HEK293 (cell line): ENCODE results near the gene BMP6.

ENCODE experiments used
- CTCF ChIA-PET: fragments of 350-600 bp; formaldehyde crosslinking; extraction: SDS; loops from one replicate; lab custom pipeline; 2021; ENCODE audit warnings: antibody characterized with exemption; lab: Yijun Ruan, JAX
- POLR2A ChIA-PET: fragments of 300-600 bp; formaldehyde crosslinking; extraction: SDS; loops from one replicate; lab custom pipeline; 2020; ENCODE audit warnings: antibody characterized with exemption, inconsistent platforms; lab: Yijun Ruan, JAX
- H3K27ac ChIP-seq: fragments of 200-500 bp; sonication (Bioruptor generic); 2 replicates; pipeline ENCODE4 v1.5.1; 2014; ENCODE audit warnings: low read depth, low read length, control low read depth, inconsistent platforms; ENCODE audit errors: extremely low read depth
- H3K36me3 ChIP-seq, 2 experiments: fragments of 200-500 bp in 1 of 2; sonication (Bioruptor generic) in 1 of 2; 1 replicate in 1 of 2; 2 replicates in 1 of 2; pipeline ENCODE4 v1.5.1; 2014 to 2017; ENCODE audit warnings: inconsistent platforms in 2 of 2, low read length in 2 of 2; ENCODE audit not compliant: control insufficient read depth in 2 of 2, insufficient read depth in 1 of 2
- H3K4me1 ChIP-seq: fragments of 200-500 bp; sonication (Bioruptor generic); 2 replicates; pipeline ENCODE4 v1.5.1; 2014; ENCODE audit warnings: mild to moderate bottlenecking, low read length, inconsistent platforms; ENCODE audit not compliant: control insufficient read depth, insufficient read depth
- H3K4me3 ChIP-seq: 2 replicates; pipeline ENCODE4 v1.5.1; 2011; ENCODE audit warnings: low read depth, mild to moderate bottlenecking, control low read depth, low read length, moderate library complexity
- H3K9me3 ChIP-seq: fragments of 200-500 bp; sonication (Bioruptor generic); 2 replicates; pipeline ENCODE4 v1.5.1; 2014; ENCODE audit warnings: low read depth, low read length, inconsistent platforms; ENCODE audit not compliant: control insufficient read depth, insufficient read depth
- KLF8 ChIP-seq: fragments of 450-650 bp; formaldehyde crosslinking; IDR thresholded peaks from 2 replicates; pipeline ENCODE4 v1.5.1; 2016; ENCODE audit warnings: missing biosample characterization, missing genetic modification characterization
- PRDM10 ChIP-seq: fragments of 450-650 bp; formaldehyde crosslinking; IDR thresholded peaks from 2 replicates; pipeline ENCODE4 v1.5.1; 2016; ENCODE audit warnings: missing biosample characterization, missing genetic modification characterization
- SP2 ChIP-seq: fragments of 450-650 bp; formaldehyde crosslinking; IDR thresholded peaks from 2 replicates; pipeline ENCODE4 v1.5.1; 2016; ENCODE audit warnings: missing biosample characterization, missing genetic modification characterization
- ZBTB26 ChIP-seq: fragments of 450-650 bp; formaldehyde crosslinking; optimal IDR thresholded peaks from 2 replicates; pipeline ENCODE3; 2016; ENCODE audit warnings: missing biosample characterization, mild to moderate bottlenecking, missing genetic modification characterization
- ZEB2 ChIP-seq: fragments of 450-650 bp; formaldehyde crosslinking; IDR thresholded peaks from 2 replicates; pipeline ENCODE4 v1.5.1; 2016; ENCODE audit warnings: missing biosample characterization, missing genetic modification characterization
- ZNF16 ChIP-seq: fragments of 450-650 bp; formaldehyde crosslinking; IDR thresholded peaks from 2 replicates; pipeline ENCODE4 v1.5.1; 2016; ENCODE audit warnings: low read depth, missing biosample characterization, missing genetic modification characterization
- ZNF239 ChIP-seq: fragments of 450-650 bp; formaldehyde crosslinking; IDR thresholded peaks from 2 replicates; pipeline ENCODE4 v1.5.1; 2016; ENCODE audit warnings: missing biosample characterization, missing genetic modification characterization
- ZNF335 ChIP-seq: fragments of 450-650 bp; formaldehyde crosslinking; conservative IDR thresholded peaks from 2 replicates; pipeline ENCODE4 v1.5.1; 2016; ENCODE audit warnings: missing biosample characterization, missing genetic modification characterization
- ZNF354C ChIP-seq: fragments of 450-650 bp; formaldehyde crosslinking; IDR thresholded peaks from 2 replicates; pipeline ENCODE4 v1.5.1; 2016; ENCODE audit warnings: missing biosample characterization, missing genetic modification characterization, low read depth, borderline replicate concordance
- ZNF404 ChIP-seq: fragments of 450-650 bp; formaldehyde crosslinking; IDR thresholded peaks from 2 replicates; pipeline ENCODE4 v1.5.1; 2017; ENCODE audit warnings: missing biosample characterization, missing genetic modification characterization
- ZNF580 ChIP-seq: fragments of 450-650 bp; formaldehyde crosslinking; IDR thresholded peaks from 2 replicates; pipeline ENCODE4 v1.5.1; 2016; ENCODE audit warnings: missing biosample characterization, missing genetic modification characterization
- ZNF629 ChIP-seq: fragments of 450-650 bp; formaldehyde crosslinking; IDR thresholded peaks from 2 replicates; pipeline ENCODE4 v1.5.1; 2017; ENCODE audit warnings: missing biosample characterization, missing genetic modification characterization
- ZNF701 ChIP-seq: fragments of 450-650 bp; formaldehyde crosslinking; IDR thresholded peaks from 2 replicates; pipeline ENCODE4 v1.5.1; 2016; ENCODE audit warnings: missing biosample characterization, missing genetic modification characterization
- ZNF791 ChIP-seq: fragments of 450-650 bp; formaldehyde crosslinking; IDR thresholded peaks from 2 replicates; pipeline ENCODE4 v1.5.1; 2016; ENCODE audit warnings: missing biosample characterization, missing genetic modification characterization
- ZSCAN16 ChIP-seq: fragments of 450-650 bp; formaldehyde crosslinking; IDR thresholded peaks from 2 replicates; pipeline ENCODE4 v1.5.1; 2016; ENCODE audit warnings: missing biosample characterization, missing genetic modification characterization

Gene BMP6

GRCh38 chr6:7865781-7866180 lies 139.9 kb downstream of the BMP6 start:
- ChIA-PET POLR2A (no interaction called here), CTCF (interaction anchor here (0.8 kb wide), 1 partner anchor 33 kb away, joined by 4 read pairs; no protein-coding TSS in a partner anchor)
- Histone ChIP-seq H3K36me3 (peaks cover 0 to 3% of the 10 kb centered on the region in 2 experiments; a peak in 1 of 3 replicates), H3K27ac (no peak overlapping the region), H3K4me1 (no peaks in the 10 kb centered on the region), H3K4me3 (no peak overlapping the region), H3K9me3 (no peaks in the 10 kb centered on the region)
- TF ChIP-seq ZEB2 (tag by site-specific recombination) = no peak
- TF ChIP-seq ZNF404 (tag by site-specific recombination) = no peak
- TF ChIP-seq ZNF629 (tag by site-specific recombination) = no peak
- no peak for TF ChIP-seq ZNF791 (tag by site-specific recombination)
- no peak for TF ChIP-seq KLF8

- H3K4me3 ChIP-seq = no peak overlapping the region
- no peak for TF ChIP-seq ZNF701 (tag by site-specific recombination)
- TF ChIP-seq ZNF335 (tag by site-specific recombination) = no peak
- TF ChIP-seq ZNF404 (tag by site-specific recombination) = no peak
- TF ChIP-seq ZNF16 (tag by site-specific recombination) = no peak
- TF ChIP-seq ZSCAN16 (tag by site-specific recombination) = no peak
- TF ChIP-seq, all 188 proteins: peak for 0
- H3K9me3 ChIP-seq = no peaks in the 10 kb centered on the region
- H3K36me3 ChIP-seq = peaks cover 0 to 3% of the 10 kb centered on the region in 2 experiments; a peak in 1 of 3 replicates
- H3K27ac ChIP-seq = no peak overlapping the region
- CTCF ChIA-PET = interaction anchor here (0.7 to 0.8 kb wide), 2 partner anchors 30 to 33 kb away, joined by 3 to 4 read pairs; no protein-coding TSS in a partner anchor
- POLR2A ChIA-PET = no interaction called here
- no peaks in the 10 kb centered on the region for H3K4me1 ChIP-seq
Measured at GRCh38 chr6:7866526-7866925, 140.6 kb downstream of the BMP6 start.

- POLR2A ChIA-PET = no interaction called here
- H3K4me3 ChIP-seq = no peak overlapping the region
- no peaks in the 10 kb centered on the region for H3K9me3 ChIP-seq
- H3K4me1 ChIP-seq = no peaks in the 10 kb centered on the region
- peaks cover 0 to 3% of the 10 kb centered on the region in 2 experiments; a peak in 2 of 3 replicates for H3K36me3 ChIP-seq
- CTCF ChIA-PET = interaction anchor here (0.7 kb wide), 1 partner anchor 309 kb away, joined by 3 read pairs; no protein-coding TSS in a partner anchor
- H3K27ac ChIP-seq = no peak overlapping the region
- TF ChIP-seq SP2 = no peak
- no peak for TF ChIP-seq ZNF354C (tag by site-specific recombination)
- no peak for TF ChIP-seq ZBTB26 (tag by site-specific recombination)
Measured at GRCh38 chr6:7868926-7869325, 143.0 kb downstream of the BMP6 start.

- ChIA-PET POLR2A (interaction anchor here (1.3 kb wide), 1 partner anchor 153 kb away, joined by 5 read pairs; the partner anchor contains the start of gene BMP6), CTCF (interaction anchor here (1.4 kb wide), 2 partner anchors 114 to 156 kb away, joined by 4 to 9 read pairs; no protein-coding TSS in a partner anchor)
Measured at GRCh38 chr6:7878401-7878964, 152.6 kb downstream of the BMP6 start.

More at GRCh38 chr6:7878401-7878964, 152.6 kb downstream of the BMP6 start:
- no peak overlapping the region for H3K4me3 ChIP-seq
- no peaks in the 10 kb centered on the region for H3K4me1 ChIP-seq
- H3K9me3 ChIP-seq = no peaks in the 10 kb centered on the region
- peaks cover 12 to 41% of the 10 kb centered on the region in 2 experiments; a peak in 2 of 3 replicates for H3K36me3 ChIP-seq
- 0 out of 2 replicates have a peak, but pooled peaks have one; percentile 12 for TF ChIP-seq PRDM10 (tag by site-specific recombination)
- no peak for TF ChIP-seq ZNF239
- TF ChIP-seq ZNF580 = no peak
- no peak overlapping the region for H3K27ac ChIP-seq
